ENCODE results near the gene NEK7.

DNA sequence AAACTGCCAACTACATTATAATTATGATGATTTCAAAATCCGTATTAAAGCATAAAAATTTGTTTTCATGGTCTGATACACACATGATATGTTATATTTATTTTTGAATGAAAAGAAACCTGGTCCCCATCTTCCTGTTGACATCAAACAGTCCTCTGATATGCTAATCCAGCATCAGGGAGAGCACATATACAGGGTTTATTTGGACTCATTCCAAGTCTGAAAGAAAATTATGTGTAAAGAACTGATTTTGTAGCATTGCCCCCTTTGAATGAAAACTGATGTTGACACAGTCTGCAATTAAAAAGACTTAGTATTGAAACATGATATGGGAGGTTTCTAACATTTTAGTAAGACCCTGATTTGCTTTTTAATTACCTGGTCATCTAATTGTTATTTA lies 119.4 kb downstream of the NEK7 start:
- TF ChIP-seq POLR2A (IDR thresholded peaks at IDR 0.05; ENCODE audit: low read length) (no peak), GATA1 (IDR thresholded peaks at IDR 0.05; ENCODE audit: low read depth, low read length) (no peak)
